ENCODE data around the gene GNPDA1.

- no peak for TF ChIP-seq GATA3 (IDR thresholded peaks at IDR 0.05; ENCODE audit: low read depth, low read length)
- no peak for TF ChIP-seq GATA2 (IDR thresholded peaks at IDR 0.05; ENCODE audit: low read depth, low read length)
Observed at GRCh38 chr5:142055301-142055700, 42.5 kb upstream of the GNPDA1 start.

Measured in SH-SY5Y (cell line).